T-helper 1 cell treated with Interleukin-12 subunit alpha and Interleukin-12 subunit beta and Interleukin-4 antibody, amounts not matched to agents 30 ng/mL and 1 ng/mL, for 36 hours (primary cell): Measurements from ENCODE around the gene SORCS3. TPM values are rescaled to one million over a fixed set of nuclear protein-coding genes. Genes with fewer than 3 reads are reported as not detected.

Source experiments
- intact Hi-C: fragments of 100-400 bp; cut with micrococcal nuclease; formaldehyde crosslinking; loops from one replicate; pipeline ENCODE4 v1.15.1; 2024
- total RNA-seq: library from RNA; stranded (reverse); gene quantifications from 2 replicates; pipeline ENCODE4 v1.2.3, GENCODE V29; 2022

SORCS3 gene
- total RNA-seq, 1 donor from 2014 or later = not detected

DNA sequence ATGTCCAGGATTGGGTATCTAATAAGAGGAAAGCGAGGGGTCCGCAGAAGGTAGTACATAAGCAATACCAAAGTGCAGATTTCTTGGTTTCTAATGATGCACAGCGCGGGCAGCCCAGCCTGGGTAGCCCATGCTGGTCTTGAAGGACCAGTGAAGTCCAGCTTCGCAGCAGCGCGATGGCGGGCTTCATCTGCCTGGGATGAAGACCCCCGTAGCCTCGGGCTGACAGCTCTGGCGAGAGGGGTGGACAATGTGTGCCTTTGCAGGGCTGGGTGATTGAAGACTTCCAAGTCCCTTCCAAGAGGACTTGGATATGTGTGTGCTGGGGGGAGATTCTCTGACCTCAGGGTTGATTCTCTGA is 2.2 kb downstream of the SORCS3 start:
- intact Hi-C loops = no loop called here

DNA sequence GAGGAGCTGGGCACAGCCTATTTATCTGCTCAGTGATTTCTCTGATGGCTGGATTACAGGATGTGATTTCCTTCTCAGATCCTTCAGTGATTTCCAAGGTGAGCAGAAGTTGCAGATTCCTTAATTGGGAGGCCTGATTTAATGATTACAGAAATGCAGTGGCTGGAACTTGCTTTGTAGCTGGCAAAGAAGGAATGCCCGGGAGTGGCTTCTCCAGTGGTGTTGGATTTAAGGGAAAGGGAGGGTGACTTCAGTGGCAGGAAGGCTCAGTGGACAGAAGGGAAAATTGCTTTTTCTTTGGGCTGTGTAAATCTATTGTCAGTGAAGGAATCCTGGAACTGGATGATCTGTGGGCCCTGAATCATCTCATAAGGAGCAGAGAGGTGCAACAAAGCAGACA is 5.1 kb downstream of the SORCS3 start:
- intact Hi-C loops = no loop called here

DNA sequence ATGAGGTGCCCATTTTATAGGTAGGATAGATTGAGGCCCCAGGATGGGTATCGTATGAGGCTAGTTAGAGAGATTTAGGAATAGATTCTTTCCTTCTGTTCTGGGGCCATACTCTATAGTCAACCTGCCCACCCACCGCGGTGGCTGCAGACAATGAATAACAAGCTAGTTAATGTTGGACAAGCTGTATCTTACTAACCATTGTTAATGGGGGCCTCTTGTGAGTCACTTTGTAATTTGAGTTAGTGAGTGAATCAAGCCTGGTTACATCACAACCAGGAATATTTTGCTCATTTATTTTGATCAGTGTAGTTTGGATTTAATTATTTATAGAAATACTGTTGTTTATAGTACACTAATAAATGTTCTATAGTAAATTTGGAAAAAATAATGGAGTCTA is 7.3 kb downstream of the SORCS3 start:
- intact Hi-C loops = no loop called here

DNA sequence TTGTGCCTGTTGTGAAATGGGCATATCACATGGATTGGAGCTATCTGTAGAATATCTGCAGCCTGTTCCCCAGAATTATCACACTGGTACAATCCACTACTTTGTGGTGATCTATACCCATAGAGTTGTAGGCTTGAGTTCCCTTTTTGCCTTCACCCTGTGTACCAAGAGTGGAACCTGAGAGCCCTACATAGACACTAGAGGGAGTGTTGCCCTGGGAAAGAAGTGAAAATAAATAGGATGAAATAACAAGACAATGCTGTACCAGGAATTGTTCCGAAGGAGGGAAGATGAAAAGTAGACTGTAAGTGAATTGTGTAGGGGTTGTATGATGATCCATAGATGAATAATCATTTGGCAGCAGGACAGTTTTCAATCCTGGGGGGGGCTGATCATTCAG is 9.0 kb downstream of the SORCS3 start:
- intact Hi-C loops = no loop called here

DNA sequence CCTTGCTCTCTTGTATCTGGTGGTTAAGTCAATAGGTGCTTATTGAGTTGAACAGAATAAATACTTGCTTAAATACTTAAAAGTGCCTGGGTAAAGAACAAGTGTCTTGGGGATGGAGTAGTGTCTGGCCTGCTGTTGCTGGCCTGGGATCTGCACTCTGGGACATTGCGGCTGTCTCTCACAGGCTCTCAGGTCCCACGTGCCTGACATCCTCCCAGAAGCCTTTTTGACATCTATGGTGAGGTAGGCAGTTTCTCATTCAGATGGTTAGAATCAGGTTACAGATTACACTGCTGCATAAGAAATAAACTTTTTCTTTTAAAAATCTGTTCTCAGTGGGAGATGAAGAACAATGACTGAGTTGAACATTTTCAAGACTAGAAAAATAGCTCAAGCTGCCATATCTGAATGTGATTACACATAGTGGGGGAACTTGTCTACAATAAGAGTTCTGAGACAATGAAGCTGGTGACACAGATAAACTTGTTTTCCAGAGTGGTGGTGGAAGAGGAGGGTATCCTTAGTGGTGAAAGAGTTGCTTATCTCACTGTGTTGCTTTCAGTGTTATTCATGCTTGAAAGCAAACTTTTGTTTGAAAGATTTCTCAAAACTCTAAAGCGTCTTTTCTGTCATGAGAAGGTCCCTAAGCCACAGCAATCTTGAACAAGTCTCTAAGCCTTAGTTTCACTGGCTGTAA is 9.7 kb downstream of the SORCS3 start:
- intact Hi-C loops = no loop called here

DNA sequence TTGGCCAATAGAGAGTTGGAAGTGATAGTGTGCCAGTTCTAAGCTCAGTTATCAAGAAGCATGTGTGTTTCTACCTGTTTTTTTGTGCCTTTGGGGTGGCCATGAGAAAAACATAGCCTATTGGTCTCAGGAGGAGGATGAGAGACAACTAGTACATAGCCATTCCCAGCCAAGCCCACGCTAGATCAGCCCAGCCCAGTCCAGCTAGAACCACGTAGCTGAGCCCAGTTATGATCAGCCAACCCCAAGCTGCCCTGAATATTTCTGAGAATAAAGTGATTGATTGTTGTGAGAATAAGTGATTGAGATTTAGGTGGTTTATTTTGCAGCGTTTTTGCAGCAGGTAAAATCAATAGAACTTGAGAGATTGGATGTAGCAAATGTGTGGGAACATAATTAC is 15.9 kb downstream of the SORCS3 start:
- intact Hi-C loops = no loop called here

DNA sequence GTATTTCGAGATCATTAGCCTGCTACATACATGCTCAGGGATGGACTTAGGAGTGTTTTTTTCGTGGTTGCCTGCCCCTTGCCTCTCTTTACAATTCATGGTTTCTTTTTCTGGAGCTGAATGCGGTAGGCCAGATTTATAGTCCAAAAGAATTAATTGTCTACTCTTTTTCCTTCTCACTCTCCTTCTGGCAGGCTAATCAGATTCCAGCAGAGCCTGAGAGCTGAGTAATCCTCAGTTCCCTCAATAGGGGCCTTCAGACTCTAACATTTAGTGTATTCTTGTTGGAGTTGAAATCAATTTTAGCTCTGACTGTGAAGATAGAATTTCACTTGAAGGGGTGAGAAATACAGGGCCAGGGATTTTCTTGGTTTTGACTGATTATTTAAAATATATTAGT is 16.4 kb downstream of the SORCS3 start:
- intact Hi-C loops = no loop called here

DNA sequence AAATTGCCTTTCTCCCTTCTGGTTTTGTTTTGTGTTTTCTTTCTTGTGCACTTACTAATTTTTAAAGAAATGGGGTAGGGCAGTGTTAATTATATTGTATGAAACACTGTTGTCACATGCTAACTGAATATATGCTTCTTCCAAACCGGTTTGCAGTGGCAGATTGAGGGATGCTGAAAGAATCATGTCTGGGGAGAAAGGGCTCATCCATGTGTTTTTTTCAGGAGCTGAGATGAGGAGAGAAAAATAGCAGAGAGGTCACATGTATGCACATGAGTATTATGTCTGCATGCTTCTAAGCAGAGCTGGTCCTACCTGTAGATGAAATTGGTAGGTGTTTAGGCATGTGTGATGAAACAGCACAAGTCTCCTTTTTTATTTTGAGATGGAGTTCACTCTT is 17.0 kb downstream of the SORCS3 start:
- intact Hi-C loops = no loop called here

DNA sequence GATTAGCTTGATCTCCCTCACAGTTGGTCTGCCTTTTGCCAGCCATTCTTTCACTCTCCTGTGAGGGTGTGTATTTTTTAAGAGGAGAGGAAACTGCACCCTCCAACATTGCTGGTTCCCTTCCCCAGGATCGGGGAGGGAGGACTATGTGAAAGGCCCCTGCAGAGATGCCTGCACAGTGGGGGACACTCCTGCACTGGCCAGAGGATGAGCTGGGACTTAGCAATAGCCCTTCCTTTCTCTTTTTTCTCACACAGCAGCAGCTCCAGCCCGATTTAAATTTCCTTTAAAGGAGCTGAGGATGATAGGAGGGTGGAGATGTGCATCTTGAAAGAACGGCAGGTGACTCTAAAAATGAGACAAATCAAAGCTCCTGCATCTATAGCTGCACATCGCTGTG is 18.7 kb downstream of the SORCS3 start:
- intact Hi-C loops = no loop called here

DNA sequence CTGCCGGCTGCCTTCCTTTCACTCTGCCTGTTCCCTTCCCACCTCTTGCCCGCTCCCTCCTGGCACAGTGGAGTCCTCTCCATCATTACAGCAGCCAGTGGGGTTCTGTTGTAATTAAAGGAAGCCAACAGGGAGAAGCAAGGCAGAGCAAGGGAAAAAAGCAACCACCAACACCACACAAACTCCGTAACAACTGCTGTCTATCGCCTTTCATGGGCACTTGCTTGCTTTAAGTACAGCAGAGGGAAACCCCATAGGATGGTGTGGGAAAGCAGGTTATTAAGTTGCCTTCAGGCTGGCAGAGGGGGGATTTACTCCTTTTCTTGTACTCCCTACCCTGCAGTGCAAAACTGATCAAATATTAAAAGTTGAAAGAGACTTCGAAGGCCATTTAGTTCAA is 22.0 kb downstream of the SORCS3 start:
- intact Hi-C loops = no loop called here

DNA sequence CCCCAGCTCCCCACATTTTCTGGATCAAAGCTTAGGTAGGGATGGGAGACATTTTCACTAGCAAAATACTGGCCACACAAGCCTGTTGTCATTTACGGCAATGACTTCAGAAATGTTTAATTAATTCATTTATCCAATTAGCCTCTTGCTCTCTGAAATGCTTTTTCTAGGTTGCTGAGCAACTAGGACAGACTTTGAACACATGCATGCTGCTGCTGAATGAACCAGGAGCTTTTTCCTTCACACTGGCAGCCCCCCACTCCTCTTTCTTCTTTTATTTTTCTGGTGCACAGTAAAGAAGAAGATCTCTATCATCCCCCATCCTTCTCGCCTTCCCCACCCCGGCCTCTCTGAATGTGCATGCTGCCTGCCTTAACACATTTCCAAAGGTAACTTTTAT is 22.5 kb downstream of the SORCS3 start:
- intact Hi-C loops = no loop called here

DNA sequence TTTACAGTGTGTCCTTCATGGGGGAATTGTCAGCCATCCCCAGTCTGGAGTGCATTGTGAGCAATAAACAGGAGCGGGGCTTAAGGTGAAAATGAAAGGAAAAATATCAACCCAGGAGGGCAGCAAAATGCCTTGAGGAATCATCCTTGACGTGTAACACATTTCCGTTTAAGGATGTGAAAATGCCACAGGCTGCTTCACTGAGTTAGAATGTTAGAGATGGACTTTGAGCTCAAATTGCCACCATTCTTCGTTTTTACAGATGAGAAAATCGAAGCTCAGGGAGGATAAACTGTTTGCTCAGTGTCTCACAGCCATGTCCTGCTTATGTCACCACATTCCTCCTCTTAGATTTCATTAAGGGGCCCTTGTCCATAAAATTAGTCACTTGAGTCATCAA is 23.1 kb downstream of the SORCS3 start:
- intact Hi-C loops = no loop called here

DNA sequence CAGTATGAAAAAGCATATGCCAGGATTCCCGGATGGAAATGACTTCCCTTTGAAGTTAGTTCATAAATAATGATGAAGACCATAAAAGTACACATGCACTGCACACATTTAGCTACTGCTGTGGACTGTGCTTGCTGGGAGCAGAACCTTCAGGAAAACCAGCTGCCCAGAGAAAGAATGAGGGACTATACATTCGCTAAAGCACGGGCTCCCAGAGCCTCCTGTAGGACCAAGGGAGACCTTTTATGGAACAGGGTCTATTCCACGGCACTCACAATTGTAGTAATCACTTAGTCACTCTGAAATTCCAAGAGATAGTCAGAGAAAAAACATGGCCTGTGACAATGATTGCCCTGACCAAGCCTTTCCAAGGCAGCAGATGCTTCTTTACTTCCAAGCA is 24.1 kb downstream of the SORCS3 start:
- intact Hi-C loops = no loop called here

DNA sequence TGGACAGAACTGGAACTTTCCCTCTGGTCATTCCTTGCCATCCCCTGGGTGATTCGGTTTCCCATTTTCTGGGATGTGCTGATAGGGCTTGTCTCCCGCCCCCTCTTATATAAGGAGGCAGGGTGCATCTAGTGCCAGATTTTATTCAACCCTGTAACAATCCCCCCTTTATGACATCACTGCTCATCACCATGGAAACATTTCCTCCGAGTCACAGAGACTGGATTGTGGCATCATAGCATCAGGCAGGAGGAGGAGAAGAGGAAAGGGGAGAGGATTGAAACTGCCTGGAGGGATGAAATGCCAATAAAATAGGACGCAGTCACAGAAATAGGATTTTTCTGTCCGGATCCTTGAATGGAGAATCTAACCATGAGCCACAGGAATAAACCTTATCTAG is 25.0 kb downstream of the SORCS3 start:
- intact Hi-C loops = no loop called here

DNA sequence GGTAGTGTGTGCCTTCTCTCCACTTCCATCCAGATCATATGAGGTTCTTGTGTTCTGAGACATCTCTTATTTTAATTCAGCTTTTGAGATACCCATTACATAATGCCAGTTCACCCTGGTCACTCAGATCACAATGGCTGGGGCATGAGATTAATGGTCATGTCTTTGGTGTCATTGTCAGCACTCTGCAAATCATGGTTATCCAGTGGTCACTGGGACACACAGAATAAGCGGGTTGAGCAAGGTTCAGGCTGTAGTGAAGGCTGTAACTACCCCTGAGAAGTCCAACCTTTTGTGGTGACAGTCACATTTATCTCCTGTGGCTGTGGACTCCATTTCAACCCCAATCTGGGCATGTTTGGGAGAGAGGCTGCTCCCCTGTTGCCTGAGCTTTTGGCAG is 35.8 kb downstream of the SORCS3 start:
- intact Hi-C loops = no loop called here

DNA sequence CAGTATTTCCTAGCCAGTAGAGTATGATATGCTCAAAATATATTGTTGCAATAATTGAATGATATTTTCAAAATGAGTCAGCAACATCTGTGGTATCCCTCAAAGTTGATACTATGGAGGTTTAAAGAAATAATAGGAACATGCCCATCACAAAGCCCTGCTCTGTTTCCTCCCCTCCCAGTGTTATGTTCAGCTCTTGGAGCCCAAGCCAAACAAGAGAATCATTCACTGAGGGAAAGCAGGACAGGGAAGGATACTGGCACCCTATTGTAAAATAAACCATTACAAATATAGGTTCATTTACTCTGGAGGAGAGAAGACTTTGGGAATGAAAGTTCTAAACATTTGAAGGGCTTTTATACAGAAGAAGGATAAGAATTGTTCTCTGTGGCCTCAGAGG is 37.6 kb downstream of the SORCS3 start:
- intact Hi-C loops = no loop called here

DNA sequence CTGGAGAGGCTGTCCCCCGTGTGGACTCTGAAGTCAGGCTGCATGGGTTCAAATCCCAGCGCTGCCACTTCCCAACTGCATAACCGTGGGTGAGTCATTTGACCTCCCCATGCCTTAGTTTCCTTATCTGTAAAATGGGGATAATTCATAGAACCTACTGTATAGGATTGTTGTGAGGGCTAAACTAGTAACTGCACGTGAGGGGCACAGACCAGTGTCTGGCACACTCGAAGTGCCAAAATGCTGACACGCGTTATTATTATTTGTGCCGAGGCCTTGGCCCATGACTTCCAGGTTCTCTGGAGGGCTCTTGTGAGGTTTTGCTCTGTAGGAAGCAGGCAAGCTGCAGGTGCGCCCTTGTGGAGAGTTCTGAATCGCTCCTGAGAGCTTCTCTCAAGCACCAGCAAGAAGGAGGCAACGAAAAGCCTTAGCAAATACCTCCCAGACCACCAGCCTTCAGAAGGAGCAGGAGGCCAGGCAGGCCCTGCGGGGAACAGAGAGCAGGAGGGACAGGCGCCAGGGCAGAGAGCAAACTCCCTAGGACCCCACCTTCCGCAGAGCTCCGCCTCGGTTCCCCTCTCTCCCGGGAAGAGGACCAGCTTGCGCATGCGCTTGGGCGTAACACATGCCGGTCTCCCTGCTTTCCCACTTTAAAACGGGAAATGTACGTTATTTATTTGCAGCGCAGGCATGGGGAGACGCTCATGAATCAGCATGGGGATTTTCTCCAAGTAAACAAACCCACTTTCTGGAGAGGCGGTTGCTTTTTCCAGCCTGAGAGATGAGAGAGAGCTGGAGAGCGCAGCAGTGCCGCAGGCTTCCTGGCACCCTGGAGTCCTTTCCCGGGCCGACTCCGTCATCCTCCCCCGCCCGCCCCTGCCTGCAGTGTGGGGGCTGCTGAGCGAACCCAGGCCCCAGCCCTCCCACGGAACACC is 39.6 kb downstream of the SORCS3 start:
- intact Hi-C loops = no loop called here

DNA sequence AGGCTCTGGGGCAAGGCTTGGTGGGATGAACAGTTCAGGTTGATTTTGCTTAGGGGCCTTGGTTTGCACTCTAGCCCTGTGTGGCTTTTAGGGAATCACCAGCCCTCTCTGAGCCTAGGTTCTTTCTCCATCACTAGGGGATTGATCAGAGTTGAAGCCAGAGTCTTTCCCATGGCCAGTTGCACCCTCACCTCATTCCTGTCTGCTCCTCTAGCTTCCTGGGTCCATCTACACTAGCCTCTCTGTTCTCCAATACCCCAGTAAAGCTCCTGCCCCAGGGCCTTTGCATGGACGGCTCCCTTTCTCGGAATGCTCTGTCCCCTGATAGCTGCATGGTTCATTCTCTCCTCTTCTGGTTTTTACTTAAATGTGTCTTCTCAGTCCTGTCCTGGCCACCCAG is 40.4 kb downstream of the SORCS3 start:
- intact Hi-C loops = no loop called here

DNA sequence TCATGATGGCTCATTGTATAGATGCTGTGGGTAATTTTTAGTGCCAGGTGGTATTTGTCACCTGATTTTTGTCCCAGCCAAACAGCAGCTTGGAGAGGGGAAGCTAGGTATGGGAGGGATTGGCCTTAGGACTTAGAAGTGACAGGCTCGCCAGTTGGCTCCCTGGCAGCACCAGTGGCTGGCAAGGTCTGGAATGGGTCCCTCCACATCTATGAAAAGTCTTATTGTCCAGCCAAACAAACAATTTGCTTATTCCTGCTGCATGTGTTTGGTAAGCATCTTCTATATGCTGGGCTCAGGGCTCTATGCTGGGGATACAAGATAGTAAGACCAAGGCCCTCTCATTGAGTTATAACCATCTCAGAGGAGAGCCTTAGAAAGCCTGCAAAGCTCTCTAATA is 42.5 kb downstream of the SORCS3 start:
- intact Hi-C loops = no loop called here

DNA sequence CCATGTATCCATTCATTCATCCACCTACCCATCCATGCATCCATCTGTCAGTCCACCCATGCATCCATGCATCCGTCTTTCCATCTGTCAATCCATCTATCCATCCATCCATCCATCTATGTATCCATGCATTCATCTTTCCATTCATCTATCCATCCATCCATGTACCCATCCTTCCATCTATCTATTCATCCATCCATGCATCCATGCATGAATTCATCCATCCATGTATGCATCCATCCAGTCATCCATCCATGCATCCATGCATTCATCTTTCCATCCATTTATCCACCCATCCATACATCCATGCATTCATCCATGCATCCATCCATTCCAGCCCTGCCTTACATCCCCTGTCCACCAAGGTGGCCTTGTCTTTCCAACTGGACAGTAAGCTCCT is 45.7 kb downstream of the SORCS3 start:
- intact Hi-C loops = no loop called here

DNA sequence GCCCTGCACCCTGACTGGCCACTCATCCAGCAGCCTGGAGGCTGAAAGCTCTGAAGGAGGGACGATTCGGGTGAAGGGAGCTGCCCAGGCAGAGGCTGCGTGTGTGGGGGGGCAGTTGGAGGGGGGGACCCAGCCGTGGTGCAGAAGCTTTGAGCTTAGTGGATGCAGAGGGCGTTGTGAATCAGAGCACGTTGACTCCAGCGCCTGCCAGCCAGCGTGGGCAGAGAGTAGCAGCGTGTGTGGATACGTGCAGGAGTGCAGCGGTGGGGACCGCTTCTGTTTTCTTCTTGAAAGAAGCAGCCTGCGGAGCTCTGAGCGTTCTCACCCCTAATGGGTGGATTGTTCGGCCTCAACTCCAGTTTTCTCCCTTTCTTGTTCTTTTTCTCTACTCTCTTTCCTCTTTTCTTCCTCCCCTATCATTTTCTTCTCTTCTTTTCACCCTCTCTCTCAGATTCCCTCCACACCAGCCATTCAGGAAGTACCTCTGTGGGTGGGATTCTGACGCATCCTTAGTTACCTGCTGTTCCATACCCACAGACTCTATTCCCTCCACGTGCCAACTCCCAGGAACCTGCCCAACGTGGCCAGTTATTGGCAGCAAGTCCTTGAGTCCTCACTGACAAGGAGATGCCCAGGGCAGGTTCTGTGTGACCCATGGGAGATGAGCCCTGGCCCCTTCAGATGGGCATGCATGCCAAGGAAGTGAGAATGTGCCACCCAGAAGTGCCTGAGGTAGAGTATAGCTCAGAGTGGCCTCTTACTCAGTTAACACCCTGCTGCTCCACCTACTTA is 47.4 kb downstream of the SORCS3 start:
- intact Hi-C loops = no loop called here

DNA sequence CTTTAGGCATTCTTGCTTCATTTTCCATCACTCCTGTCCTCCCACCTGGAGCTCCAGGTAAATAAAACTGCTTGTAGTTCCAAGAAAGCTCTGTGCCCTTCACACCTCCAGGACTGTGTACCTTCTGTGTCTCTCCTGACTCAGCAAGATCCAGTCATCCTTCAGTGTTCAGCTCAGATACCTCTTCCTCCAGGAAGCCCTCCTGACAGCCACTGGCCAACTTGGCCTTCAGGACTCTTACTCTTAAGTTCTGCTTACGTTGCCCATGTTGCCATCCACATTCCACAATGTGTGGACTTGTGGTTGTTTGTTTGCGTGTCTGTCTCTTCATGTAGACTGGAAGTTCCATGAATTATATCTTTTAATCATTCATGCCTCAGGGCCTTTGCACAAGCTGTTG is 48.0 kb downstream of the SORCS3 start:
- intact Hi-C loops = no loop called here
